NCI-H128 (cell line): ENCODE measurements around the gene SEC16A.

Source experiments
- DNase-seq: peaks from one replicate; lab custom pipeline; 2025; ENCODE audit not compliant: unreplicated experiment; lab: John Stamatoyannopoulos, UW

Gene SEC16A

DNA sequence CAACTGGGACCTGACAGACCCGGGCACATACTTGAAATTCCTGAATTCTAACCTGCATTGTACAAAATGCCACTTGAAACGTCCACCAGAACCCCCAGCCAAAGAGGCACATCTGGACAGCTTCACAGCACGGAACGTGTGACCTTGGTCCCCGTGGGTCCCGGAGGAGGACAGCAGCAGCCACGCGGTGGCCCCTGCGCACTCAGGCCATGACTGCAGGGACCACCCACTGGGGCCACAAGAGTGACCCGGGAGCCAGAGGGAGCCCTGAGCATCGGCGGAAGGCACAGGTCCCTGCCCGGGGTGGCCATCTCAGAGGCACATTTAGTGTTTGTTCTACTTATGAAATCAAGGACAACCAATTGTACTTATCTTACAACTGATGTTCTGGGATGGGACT, 80.8 kb downstream of the SEC16A start:
- no peak for DNase-seq

GRCh38 chr9:136401173-136401922, 81.5 kb downstream of the SEC16A start:
- no peak for DNase-seq

- DNase-seq = peak; percentile 67
Measured at GRCh38 chr9:136400038-136400834, 82.6 kb downstream of the SEC16A start, which contains the start of gene SNAPC4. TSS of gene SNAPC4 (minus strand) at chr9:136400170. CDS start at chr9:136398428, 1,742 bp downstream.

GRCh38 chr9:136399176-136400037, 83.4 kb downstream of the SEC16A start:
- no peak for DNase-seq

- no peak for DNase-seq
Measured at GRCh38 chr9:136398286-136398685, 84.6 kb downstream of the SEC16A start.

DNA sequence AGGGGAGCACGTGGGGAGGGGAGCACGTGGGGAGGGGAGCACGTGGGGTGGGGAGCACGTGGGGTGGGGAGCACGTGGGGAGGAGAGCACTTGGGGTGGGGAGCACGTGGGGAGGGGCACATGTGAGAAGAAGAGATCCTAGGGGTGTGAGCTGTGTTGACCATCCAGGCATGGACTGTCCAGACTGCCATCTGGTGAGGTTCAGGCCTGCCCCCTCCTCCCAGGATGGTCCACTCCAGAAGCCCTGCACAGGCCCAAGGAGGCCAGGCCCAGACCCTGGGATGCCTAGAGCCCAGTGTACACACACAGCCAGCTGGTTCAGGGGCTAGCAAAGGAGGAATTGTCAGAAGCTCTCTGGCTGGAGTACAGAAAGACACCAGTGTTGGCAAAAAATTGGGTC, 85.2 kb downstream of the SEC16A start:
- DNase-seq = no peak

GRCh38 chr9:136396219-136396515, 86.7 kb downstream of the SEC16A start:
- no peak for DNase-seq

GRCh38 chr9:136395345-136396218, 87.3 kb downstream of the SEC16A start:
- DNase-seq = no peak

GRCh38 chr9:136395020-136395340, 87.9 kb downstream of the SEC16A start:
- no peak for DNase-seq

- DNase-seq = no peak
Measured at GRCh38 chr9:136394312-136395019, 88.4 kb downstream of the SEC16A start.

DNA sequence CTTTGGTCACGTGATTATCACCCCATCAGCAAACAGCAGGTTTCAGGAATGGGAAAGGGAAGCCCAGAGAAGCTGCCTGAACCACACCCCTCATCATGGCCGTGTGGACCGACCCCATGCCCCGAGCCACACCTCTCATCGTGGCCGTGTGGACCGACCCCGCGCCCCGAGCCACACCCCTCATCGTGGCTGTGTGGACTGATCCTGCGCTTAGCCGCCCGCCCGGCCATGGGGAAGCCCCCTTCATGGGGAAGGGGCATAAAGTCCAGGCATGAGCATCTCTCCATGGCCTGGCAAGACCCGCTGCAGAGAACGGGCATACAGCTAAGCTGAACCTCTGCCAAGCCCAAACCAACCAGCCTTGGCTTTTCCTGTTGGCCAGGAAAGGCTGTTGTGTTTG, 89.3 kb downstream of the SEC16A start:
- no peak for DNase-seq

GRCh38 chr9:136392538-136393449, 90.0 kb downstream of the SEC16A start:
- DNase-seq = no peak

- DNase-seq = no peak
Measured at GRCh38 chr9:136391737-136392537, 90.9 kb downstream of the SEC16A start.
